Chondrocyte (in vitro differentiated cells): ENCODE results near the gene MYO1G. TPM values are rescaled to one million over a fixed set of nuclear protein-coding genes. Genes with fewer than 3 reads are reported as not detected.

Experiments used
- DNase-seq: peaks from one replicate; pipeline ENCODE4 v3.0.0; 2021; ENCODE audit warnings: mixed read lengths, low spot score
- H3K27ac Mint-ChIP-seq: one replicate; pipeline ENCODE4 v1.8.0; 2021; ENCODE audit warnings: mild to moderate bottlenecking, moderate library complexity, mixed read lengths; ENCODE audit not compliant: unreplicated experiment
- H3K27me3 Mint-ChIP-seq: 2 replicates; pipeline ENCODE4 v1.8.0; 2021; ENCODE audit warnings: low read depth, mixed read lengths
- H3K36me3 Mint-ChIP-seq: 2 replicates; pipeline ENCODE4 v1.8.0; 2021; ENCODE audit warnings: low read depth, mixed read lengths
- H3K4me1 Mint-ChIP-seq: 2 replicates; pipeline ENCODE4 v1.8.0; 2021; ENCODE audit warnings: low read depth, mild to moderate bottlenecking, mixed read lengths
- H3K4me3 Mint-ChIP-seq: one replicate; pipeline ENCODE4 v1.8.0; 2021; ENCODE audit warnings: mild to moderate bottlenecking, moderate library complexity, mixed read lengths; ENCODE audit not compliant: unreplicated experiment
- H3K9me3 Mint-ChIP-seq: 2 replicates; pipeline ENCODE4 v1.8.0; 2021; ENCODE audit warnings: low read depth, mixed read lengths
- CTCF ChIP-seq: fragments of 200-600 bp; sonication (generic); IDR thresholded peaks from 2 replicates; pipeline ENCODE4 v1.5.0; 2021; ENCODE audit warnings: antibody characterized with exemption, mild to moderate bottlenecking, moderate library complexity
- total RNA-seq: library from RNA; stranded (reverse); gene quantifications from 3 replicates; pipeline ENCODE4 v1.2.1, GENCODE V29; 2021

Gene MYO1G
- total RNA-seq, 1 donor from 2014 or later = 0.05 TPM

GRCh38 chr7:44981035-44981706, 2.4 kb upstream of the MYO1G start:
- no peak for DNase-seq
- no peaks in the 10 kb centered on the region for H3K27me3 Mint-ChIP-seq
- no peaks in the 10 kb centered on the region for H3K9me3 Mint-ChIP-seq
- TF ChIP-seq CTCF = no peak
- no peak overlapping the region for H3K4me3 Mint-ChIP-seq
- H3K27ac Mint-ChIP-seq = peak overlapping the region; percentile 88
- peaks cover 22% of the 10 kb centered on the region for H3K36me3 Mint-ChIP-seq
- peaks cover 49% of the 10 kb centered on the region for H3K4me1 Mint-ChIP-seq

- Mint-ChIP-seq H3K4me3 (no peak overlapping the region), H3K36me3 (peaks cover 22% of the 10 kb centered on the region), H3K27ac (peak overlapping the region; percentile 88), H3K4me1 (peaks cover 43% of the 10 kb centered on the region), H3K27me3 (no peaks in the 10 kb centered on the region), H3K9me3 (no peaks in the 10 kb centered on the region)
- no peak for DNase-seq
- no peak for TF ChIP-seq CTCF
Measured at GRCh38 chr7:44980393-44981034, 1.7 kb upstream of the MYO1G start.

GRCh38 chr7:44979481-44980392, 922 bp upstream of the MYO1G start:
- peaks cover 35% of the 10 kb centered on the region for H3K4me1 Mint-ChIP-seq

GRCh38 chr7:44977959-44978335, 868 bp downstream of the MYO1G start:
- H3K9me3 Mint-ChIP-seq = no peaks in the 10 kb centered on the region
- peaks cover 29% of the 10 kb centered on the region for H3K4me1 Mint-ChIP-seq
- H3K27ac Mint-ChIP-seq = no peak overlapping the region
- no peaks in the 10 kb centered on the region for H3K27me3 Mint-ChIP-seq
- no peak for DNase-seq
- no peak for TF ChIP-seq CTCF
- peaks cover 4% of the 10 kb centered on the region for H3K36me3 Mint-ChIP-seq
- no peak overlapping the region for H3K4me3 Mint-ChIP-seq

More at GRCh38 chr7:44979481-44980392, 922 bp upstream of the MYO1G start:
- H3K27ac Mint-ChIP-seq = peak overlapping the region; percentile 88
- peaks cover 17% of the 10 kb centered on the region for H3K36me3 Mint-ChIP-seq
- TF ChIP-seq CTCF = no peak
- no peaks in the 10 kb centered on the region for H3K9me3 Mint-ChIP-seq
- no peak overlapping the region for H3K4me3 Mint-ChIP-seq
- H3K27me3 Mint-ChIP-seq = no peaks in the 10 kb centered on the region
- DNase-seq = no peak
